ES-I3 (cell line): ENCODE data around the gene CPE.

ENCODE experiments used
- H3K36me3 ChIP-seq: 2 replicates; pipeline ENCODE4 v1.6.1; 2013; ENCODE audit warnings: mild to moderate bottlenecking, low read length, control low read depth, moderate library complexity; ENCODE audit not compliant: insufficient read depth
- H3K4me1 ChIP-seq: 2 replicates; pipeline ENCODE4 v1.6.1; 2013; ENCODE audit warnings: mild to moderate bottlenecking, control low read depth, low read length; ENCODE audit not compliant: insufficient read depth
- H3K9ac ChIP-seq: 2 replicates; pipeline ENCODE4 v1.6.1; 2013; ENCODE audit warnings: low read depth, mild to moderate bottlenecking, low read length, moderate library complexity
- H3K9me3 ChIP-seq: 2 replicates; pipeline ENCODE4 v1.6.1; 2013; ENCODE audit warnings: mild to moderate bottlenecking, low read length, moderate library complexity; ENCODE audit not compliant: control insufficient read depth, insufficient read depth

The CPE gene

GRCh38 chr4:165403637-165404036 lies 24.8 kb downstream of the CPE start:
- no peak overlapping the region for H3K9ac ChIP-seq
- no peaks in the 10 kb centered on the region for H3K4me1 ChIP-seq
- no peaks in the 10 kb centered on the region for H3K36me3 ChIP-seq
- no peaks in the 10 kb centered on the region for H3K9me3 ChIP-seq

- Histone ChIP-seq H3K36me3 (no peaks in the 10 kb centered on the region), H3K4me1 (no peaks in the 10 kb centered on the region), H3K9ac (no peak overlapping the region)
Measured at GRCh38 chr4:165404080-165404479, 25.3 kb downstream of the CPE start.

DNA sequence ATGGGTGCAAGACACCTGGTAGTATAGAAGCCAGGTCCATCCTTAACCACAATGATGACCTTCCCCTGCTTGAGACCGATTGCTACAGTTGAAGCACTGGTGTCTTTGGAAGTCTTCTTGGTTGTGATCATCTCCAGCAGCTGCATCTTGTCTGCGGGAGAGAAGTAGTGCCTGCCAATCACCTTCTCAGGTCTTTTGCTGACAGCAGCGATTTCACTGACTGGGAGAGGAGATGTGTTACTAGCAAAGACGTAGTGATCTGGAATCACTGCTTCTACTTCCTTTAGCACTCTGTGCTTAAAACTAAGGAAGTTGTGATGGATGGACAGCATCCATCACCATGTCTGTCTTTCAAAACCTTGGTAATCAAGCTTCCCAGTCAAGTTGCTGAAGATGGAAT lies 25.9 kb downstream of the CPE start:
- Histone ChIP-seq H3K9me3 (no peaks in the 10 kb centered on the region), H3K9ac (no peak overlapping the region), H3K4me1 (no peaks in the 10 kb centered on the region), H3K36me3 (no peaks in the 10 kb centered on the region)

More at GRCh38 chr4:165404080-165404479, 25.3 kb downstream of the CPE start:
- no peaks in the 10 kb centered on the region for H3K9me3 ChIP-seq

DNA sequence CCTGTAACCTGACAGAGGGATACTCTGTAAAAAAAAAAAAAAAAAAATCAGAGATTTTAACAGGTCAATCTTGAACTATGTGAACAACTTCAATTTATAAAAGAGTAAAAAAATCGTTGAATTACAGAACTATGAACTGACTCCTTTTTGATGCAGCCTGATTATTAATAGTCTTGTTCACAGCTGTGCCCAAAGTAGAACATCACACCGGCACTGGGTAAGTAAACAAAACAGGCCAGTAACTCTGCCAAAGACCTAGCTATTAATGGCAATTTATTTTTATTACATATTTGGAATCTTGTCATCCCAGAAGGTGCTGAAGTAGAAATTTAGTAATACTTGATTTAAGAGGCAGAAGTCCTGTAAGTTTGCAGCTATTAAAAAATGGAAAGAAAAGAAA lies 31.4 kb downstream of the CPE start:
- H3K9me3 ChIP-seq = no peaks in the 10 kb centered on the region
- no peak overlapping the region for H3K9ac ChIP-seq
- no peaks in the 10 kb centered on the region for H3K4me1 ChIP-seq
- H3K36me3 ChIP-seq = no peaks in the 10 kb centered on the region

DNA sequence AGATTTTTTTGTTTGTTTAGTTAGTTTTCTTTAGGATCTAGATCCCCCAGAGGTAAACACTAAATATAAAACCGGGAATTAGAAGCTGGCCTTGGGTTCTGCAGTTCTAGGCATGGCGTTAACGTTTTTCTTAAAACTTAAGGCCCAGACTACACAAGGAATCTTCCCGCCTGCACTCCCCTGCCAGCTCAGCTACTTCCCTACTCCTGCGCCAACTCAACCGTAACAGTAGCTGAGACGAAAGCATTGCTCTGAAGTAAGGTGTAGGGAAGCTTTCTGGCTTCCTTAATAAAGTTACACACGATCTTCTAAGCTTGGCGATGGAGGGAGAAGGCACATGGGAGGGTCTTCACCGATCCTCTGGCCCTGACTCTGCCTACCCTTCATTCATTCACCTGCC lies 37.1 kb downstream of the CPE start:
- Histone ChIP-seq H3K9ac (no peak overlapping the region), H3K9me3 (no peaks in the 10 kb centered on the region), H3K36me3 (no peaks in the 10 kb centered on the region), H3K4me1 (no peaks in the 10 kb centered on the region)

GRCh38 chr4:165418073-165418472 lies 39.3 kb downstream of the CPE start:
- H3K9me3 ChIP-seq = no peaks in the 10 kb centered on the region
- H3K4me1 ChIP-seq = no peaks in the 10 kb centered on the region
- H3K36me3 ChIP-seq = no peaks in the 10 kb centered on the region
- no peak overlapping the region for H3K9ac ChIP-seq

GRCh38 chr4:165425629-165426028 lies 46.8 kb downstream of the CPE start:
- no peak overlapping the region for H3K9ac ChIP-seq
- H3K36me3 ChIP-seq = no peaks in the 10 kb centered on the region
- peaks cover 12% of the 10 kb centered on the region for H3K9me3 ChIP-seq
- H3K4me1 ChIP-seq = no peaks in the 10 kb centered on the region

DNA sequence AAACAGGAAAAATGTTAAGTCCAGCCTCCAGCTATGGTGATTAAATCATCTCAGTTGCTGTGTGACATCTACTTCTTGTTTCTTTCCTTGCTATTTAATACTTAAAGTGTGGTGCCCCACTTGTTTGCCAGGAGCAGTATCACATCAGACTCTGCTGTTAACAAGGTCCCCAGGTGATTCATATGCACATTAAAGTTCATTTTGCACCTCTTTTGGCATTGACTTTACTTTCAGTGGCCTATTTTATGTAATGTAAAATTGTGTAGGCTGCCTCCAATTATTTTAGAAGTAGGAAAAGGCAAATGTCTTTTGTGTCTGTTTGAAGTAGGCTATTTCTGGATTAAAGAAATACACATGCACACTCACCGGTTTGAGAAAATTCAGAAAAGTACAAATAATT lies 47.5 kb downstream of the CPE start:
- Histone ChIP-seq H3K36me3 (no peaks in the 10 kb centered on the region), H3K9me3 (peaks cover 12% of the 10 kb centered on the region), H3K9ac (no peak overlapping the region), H3K4me1 (no peaks in the 10 kb centered on the region)

- no peaks in the 10 kb centered on the region for H3K4me1 ChIP-seq
- H3K9ac ChIP-seq = no peak overlapping the region
- H3K9me3 ChIP-seq = peaks cover 12% of the 10 kb centered on the region
- H3K36me3 ChIP-seq = no peaks in the 10 kb centered on the region
Measured at GRCh38 chr4:165426823-165427222, 48.0 kb downstream of the CPE start.

GRCh38 chr4:165428957-165429356 lies 50.1 kb downstream of the CPE start:
- no peak overlapping the region for H3K9ac ChIP-seq
- no peaks in the 10 kb centered on the region for H3K4me1 ChIP-seq
- peaks cover 12% of the 10 kb centered on the region for H3K9me3 ChIP-seq
- H3K36me3 ChIP-seq = no peaks in the 10 kb centered on the region

DNA sequence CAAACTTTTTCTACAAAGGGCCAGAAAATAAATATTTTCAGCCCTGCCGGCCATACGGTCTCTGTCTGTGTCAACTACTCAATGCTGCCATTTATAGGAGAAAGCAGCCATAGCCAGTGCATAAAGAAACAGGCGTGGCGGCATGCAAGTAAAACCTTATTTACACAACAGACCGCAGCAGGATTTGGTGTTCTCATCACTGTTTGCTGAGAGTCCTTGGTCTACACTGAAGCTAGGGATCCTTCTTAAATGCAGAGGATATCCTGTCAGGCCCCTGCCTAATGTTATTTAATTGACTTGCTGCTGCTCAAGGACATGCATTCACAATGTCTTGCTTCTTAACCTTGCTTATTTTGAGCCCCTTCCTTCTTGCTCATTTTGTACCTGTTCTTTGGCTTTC lies 54.7 kb downstream of the CPE start:
- Histone ChIP-seq H3K9ac (no peak overlapping the region), H3K9me3 (0 out of 2 replicates have a peak, but pooled peaks cover 2% of the 10 kb centered on the region), H3K4me1 (peaks cover 3% of the 10 kb centered on the region; the same call in 1 of the 2 replicates), H3K36me3 (no peaks in the 10 kb centered on the region)

DNA sequence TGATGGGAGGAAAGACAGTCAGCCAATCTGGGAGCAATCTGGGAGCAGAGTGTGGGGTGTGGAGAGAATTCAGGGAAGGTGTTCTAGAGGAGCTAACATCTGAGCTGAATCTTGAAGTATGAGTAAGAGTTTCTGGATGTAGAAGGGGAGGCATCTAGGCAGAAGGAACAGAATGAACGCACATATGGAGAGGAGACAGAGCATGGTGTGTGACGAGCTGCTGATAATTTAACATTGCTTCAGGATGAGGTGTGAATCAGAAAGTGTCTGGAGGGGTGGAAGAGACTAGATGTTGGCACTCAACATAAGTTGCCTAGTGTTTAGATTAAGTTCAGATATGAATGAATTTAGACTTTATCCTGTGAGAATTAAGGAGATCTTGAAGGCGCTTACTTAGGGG lies 58.9 kb downstream of the CPE start:
- Histone ChIP-seq H3K9ac (no peak overlapping the region), H3K9me3 (no peaks in the 10 kb centered on the region), H3K4me1 (peaks cover 18% of the 10 kb centered on the region), H3K36me3 (no peaks in the 10 kb centered on the region)

DNA sequence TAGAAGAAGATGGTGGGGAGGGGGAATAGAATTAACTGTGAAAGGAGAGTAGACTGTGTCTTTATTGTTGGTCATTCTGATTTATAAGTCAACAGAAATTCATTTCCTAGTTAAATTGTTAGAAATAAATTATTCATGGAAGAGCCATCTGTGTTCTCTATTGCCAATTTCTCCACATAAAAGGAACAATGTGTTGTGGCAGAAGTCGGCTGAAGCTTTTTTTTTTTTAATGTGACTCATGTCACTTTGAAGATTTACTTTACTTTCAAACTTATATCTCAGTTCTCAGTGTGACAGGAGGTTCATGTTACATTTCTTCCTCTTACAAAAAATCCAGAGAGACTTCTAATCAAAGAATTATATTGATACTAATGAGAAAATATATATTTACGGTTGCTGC lies 60.5 kb downstream of the CPE start:
- no peaks in the 10 kb centered on the region for H3K9me3 ChIP-seq
- peaks cover 18% of the 10 kb centered on the region for H3K4me1 ChIP-seq
- H3K36me3 ChIP-seq = no peaks in the 10 kb centered on the region
- H3K9ac ChIP-seq = no peak overlapping the region

GRCh38 chr4:165439981-165440380 lies 61.2 kb downstream of the CPE start:
- no peak overlapping the region for H3K9ac ChIP-seq
- no peaks in the 10 kb centered on the region for H3K36me3 ChIP-seq
- H3K4me1 ChIP-seq = peaks cover 15% of the 10 kb centered on the region
- H3K9me3 ChIP-seq = no peaks in the 10 kb centered on the region

DNA sequence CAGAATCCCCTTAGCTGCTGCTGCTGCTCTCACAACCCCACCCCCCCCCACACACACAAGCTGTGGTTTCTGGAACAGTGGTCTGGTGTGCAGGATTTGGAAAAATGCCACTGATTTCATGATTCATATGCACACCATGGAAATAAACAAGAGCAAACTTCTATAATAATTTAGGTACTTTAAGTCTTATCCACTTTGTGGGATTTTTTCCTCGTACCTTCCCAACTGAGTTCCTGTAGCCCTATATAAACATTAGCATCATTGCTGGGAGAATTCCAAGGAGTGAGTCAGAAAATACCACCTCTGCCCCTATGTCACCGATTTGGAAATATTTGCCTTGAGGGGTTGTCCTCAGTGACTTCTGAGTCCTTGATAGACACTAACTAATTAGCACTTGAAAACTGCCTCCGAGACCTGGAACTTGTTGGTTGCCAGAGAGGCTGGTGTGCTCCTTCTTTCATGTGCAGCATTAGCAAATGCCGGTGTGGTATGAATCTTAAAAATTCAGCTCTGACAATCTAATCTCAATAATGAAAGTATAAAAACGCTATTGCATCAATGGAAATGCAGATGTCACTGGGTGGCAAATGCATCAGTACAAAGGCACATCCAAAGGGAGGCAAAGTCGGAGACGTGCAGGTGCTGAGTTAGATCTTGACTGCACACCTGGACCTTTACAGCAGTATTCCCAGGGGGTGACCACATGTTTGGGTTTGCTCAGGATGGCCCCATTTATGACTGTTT lies 61.8 kb downstream of the CPE start:
- no peaks in the 10 kb centered on the region for H3K9me3 ChIP-seq
- H3K4me1 ChIP-seq = peaks cover 15% of the 10 kb centered on the region
- peak overlapping the region; percentile 12; the same call in 1 of the 2 replicates for H3K9ac ChIP-seq
- no peaks in the 10 kb centered on the region for H3K36me3 ChIP-seq
